Activated CD4-positive, alpha-beta T cell treated with anti-CD3 and anti-CD28 coated beads, Interleukin-2, amount 10 ng/mL, durations not matched to agents 24 days and 14 days (primary cell): ENCODE results near the gene RSAD1. TPM values are rescaled to one million over a fixed set of nuclear protein-coding genes. Genes with fewer than 3 reads are reported as not detected.
"Not testable (repeated sequence)": the region's sequence is repeated elsewhere in the genome, so short reads cannot be mapped to it uniquely, and the experiment has no call there.

Source experiments
- DNase-seq: peaks from one replicate; pipeline ENCODE4 v3.0.0; 2022
- H3K27ac Mint-ChIP-seq: one replicate; pipeline ENCODE4 v1.8.0; 2022; ENCODE audit warnings: mild to moderate bottlenecking, mixed read lengths
- H3K27me3 Mint-ChIP-seq: one replicate; pipeline ENCODE4 v1.8.0; 2022; ENCODE audit warnings: mixed read lengths
- H3K36me3 Mint-ChIP-seq: one replicate; pipeline ENCODE4 v1.8.0; 2022; ENCODE audit warnings: low read depth, mild to moderate bottlenecking, mixed read lengths
- H3K4me1 Mint-ChIP-seq: one replicate; pipeline ENCODE4 v1.8.0; 2021; ENCODE audit warnings: mixed read lengths
- H3K4me3 Mint-ChIP-seq: one replicate; pipeline ENCODE4 v1.8.0; 2022; ENCODE audit warnings: mild to moderate bottlenecking, moderate library complexity, mixed read lengths
- H3K9me3 Mint-ChIP-seq: one replicate; pipeline ENCODE4 v1.8.0; 2021; ENCODE audit warnings: mixed read lengths
- intact Hi-C: fragments of 100-400 bp; cut with micrococcal nuclease; formaldehyde crosslinking; loops from one replicate; pipeline ENCODE4 v1.15.1; 2023
- total RNA-seq: library from RNA; stranded (reverse); gene quantifications from 2 replicates; pipeline ENCODE4 v1.2.3, GENCODE V29; 2022

Gene RSAD1
- total RNA-seq, 1 donor from 2014 or later = 53.6 TPM

GRCh38 chr17:50472761-50473161, 5.9 kb upstream of the RSAD1 start:
- DNase-seq, H3K4me1 Mint-ChIP-seq, H3K9me3 Mint-ChIP-seq, H3K27ac Mint-ChIP-seq, H3K4me3 Mint-ChIP-seq, intact Hi-C loops, H3K36me3 Mint-ChIP-seq: not testable (repeated sequence)
- peaks cover 22% of the 10 kb centered on the region for H3K27me3 Mint-ChIP-seq

GRCh38 chr17:50473901-50474300, 4.8 kb upstream of the RSAD1 start:
- intact Hi-C loops = no loop called here
- Mint-ChIP-seq H3K36me3 (peaks cover 2% of the 10 kb centered on the region), H3K27me3 (peaks cover 15% of the 10 kb centered on the region), H3K4me1 (peaks cover 7% of the 10 kb centered on the region), H3K27ac (no peak overlapping the region), H3K9me3 (no peaks in the 10 kb centered on the region), H3K4me3 (no peak overlapping the region)
- DNase-seq = no peak

DNA sequence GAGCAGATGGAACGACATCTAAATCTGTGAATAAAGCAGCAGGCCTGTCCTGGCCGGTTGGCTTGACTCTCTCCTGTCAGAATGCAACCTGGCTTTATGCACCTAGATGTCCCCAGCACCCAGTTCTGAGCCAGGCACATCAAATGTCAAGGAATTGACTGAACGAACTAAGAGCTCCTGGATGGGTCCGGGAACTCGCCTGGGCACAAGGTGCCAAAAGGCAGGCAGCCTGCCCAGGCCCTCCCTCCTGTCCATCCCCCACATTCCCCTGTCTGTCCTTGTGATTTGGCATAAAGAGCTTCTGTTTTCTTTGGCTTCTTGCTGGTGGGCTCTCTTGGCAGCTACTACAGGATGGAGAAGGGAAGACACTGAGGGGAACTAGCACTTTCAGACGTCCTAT, 4.1 kb upstream of the RSAD1 start:
- Mint-ChIP-seq H3K36me3 (peaks cover 3% of the 10 kb centered on the region), H3K27ac (no peak overlapping the region), H3K9me3 (no peaks in the 10 kb centered on the region), H3K4me3 (no peak overlapping the region), H3K4me1 (peaks cover 8% of the 10 kb centered on the region), H3K27me3 (peaks cover 13% of the 10 kb centered on the region)
- intact Hi-C loops = no loop called here
- DNase-seq = no peak

GRCh38 chr17:50475362-50475761, 3.3 kb upstream of the RSAD1 start:
- intact Hi-C loops = loop anchor here (5.0 kb wide), 1 partner anchor 232 kb away; the partner anchor contains the start of gene ANKRD40

GRCh38 chr17:50475775-50476544, 2.7 kb upstream of the RSAD1 start:
- H3K4me1 Mint-ChIP-seq = peaks cover 13% of the 10 kb centered on the region
- DNase-seq, H3K4me3 Mint-ChIP-seq, H3K9me3 Mint-ChIP-seq, H3K27ac Mint-ChIP-seq, H3K36me3 Mint-ChIP-seq, H3K27me3 Mint-ChIP-seq: not testable (repeated sequence)
- intact Hi-C loops = loop anchor here (5.0 kb wide), 1 partner anchor 231 kb away; the partner anchor contains the start of gene ANKRD40

More at GRCh38 chr17:50475362-50475761, 3.3 kb upstream of the RSAD1 start:
- H3K27ac Mint-ChIP-seq = no peak overlapping the region
- H3K9me3 Mint-ChIP-seq = no peaks in the 10 kb centered on the region
- peaks cover 14% of the 10 kb centered on the region for H3K4me1 Mint-ChIP-seq
- no peak for DNase-seq
- no peak overlapping the region for H3K4me3 Mint-ChIP-seq
- peaks cover 9% of the 10 kb centered on the region for H3K27me3 Mint-ChIP-seq
- peaks cover 4% of the 10 kb centered on the region for H3K36me3 Mint-ChIP-seq

- Mint-ChIP-seq H3K27ac (no peak overlapping the region), H3K27me3 (peaks cover 4% of the 10 kb centered on the region), H3K4me3 (no peak overlapping the region), H3K36me3 (peaks cover 4% of the 10 kb centered on the region), H3K9me3 (no peaks in the 10 kb centered on the region), H3K4me1 (peaks cover 13% of the 10 kb centered on the region)
- intact Hi-C loops = loop anchor here (5.0 kb wide), 1 partner anchor 231 kb away; the partner anchor contains the start of gene ANKRD40
- DNase-seq = no peak
Observed at GRCh38 chr17:50476545-50477315, 1.9 kb upstream of the RSAD1 start.

DNA sequence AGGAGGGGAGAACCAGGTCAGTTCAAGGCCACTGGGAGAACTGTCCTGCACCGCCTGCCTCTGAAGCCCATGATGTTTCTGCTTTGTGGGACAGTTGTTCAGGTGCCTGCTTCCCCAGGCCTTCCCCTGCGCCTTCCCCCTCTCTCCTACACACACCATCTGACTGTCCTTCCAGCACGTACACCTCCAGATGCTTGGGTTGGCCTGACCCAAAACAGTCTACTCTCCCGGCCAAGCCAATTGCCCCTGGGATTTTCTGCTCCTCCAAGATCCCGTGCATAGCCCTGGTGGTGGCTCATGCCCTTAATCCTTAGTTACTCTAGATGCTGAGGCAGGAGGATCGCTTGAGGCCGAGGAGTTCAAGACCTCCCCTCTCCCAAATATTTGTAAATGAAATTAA, 684 bp upstream of the RSAD1 start:
- intact Hi-C loops = loop anchor here (2.0 to 5.0 kb wide), 3 partner anchors 31 to 229 kb away; partner anchors contain the start of genes ANKRD40, MYCBPAP and SPATA20
- Mint-ChIP-seq H3K4me1 (peaks cover 13% of the 10 kb centered on the region), H3K27me3 (peaks cover 4% of the 10 kb centered on the region), H3K4me3 (peak overlapping the region; percentile 86), H3K9me3 (no peaks in the 10 kb centered on the region), H3K36me3 (peaks cover 11% of the 10 kb centered on the region), H3K27ac (peak overlapping the region; percentile 91)
- no peak for DNase-seq

GRCh38 chr17:50479522-50480141, 972 bp downstream of the RSAD1 start:
- H3K36me3 Mint-ChIP-seq = peaks cover 18% of the 10 kb centered on the region

GRCh38 chr17:50480142-50480764, 1.6 kb downstream of the RSAD1 start:
- H3K4me3 Mint-ChIP-seq = peak overlapping the region; percentile 81
- intact Hi-C loops = loop anchor here (5.0 kb wide), 1 partner anchor 217 kb away; no protein-coding TSS in a partner anchor

More at GRCh38 chr17:50479522-50480141, 972 bp downstream of the RSAD1 start:
- H3K4me3 Mint-ChIP-seq = peak overlapping the region; percentile 81
- intact Hi-C loops = loop anchor here (1.0 to 5.0 kb wide), 5 partner anchors 29 to 228 kb away; partner anchors contain the start of genes ANKRD40, MYCBPAP and SPATA20
- H3K9me3 Mint-ChIP-seq = no peaks in the 10 kb centered on the region
- peaks cover 13% of the 10 kb centered on the region for H3K4me1 Mint-ChIP-seq
- peaks cover 4% of the 10 kb centered on the region for H3K27me3 Mint-ChIP-seq
- peak overlapping the region; percentile 80 for H3K27ac Mint-ChIP-seq
- DNase-seq = peak; percentile 86

GRCh38 chr17:50480854-50481490, 2.3 kb downstream of the RSAD1 start:
- peaks cover 4% of the 10 kb centered on the region for H3K27me3 Mint-ChIP-seq

More at GRCh38 chr17:50480142-50480764, 1.6 kb downstream of the RSAD1 start:
- DNase-seq = no peak
- Mint-ChIP-seq H3K36me3 (peaks cover 23% of the 10 kb centered on the region), H3K9me3 (no peaks in the 10 kb centered on the region), H3K27ac (no peak overlapping the region), H3K4me1 (peaks cover 13% of the 10 kb centered on the region), H3K27me3 (peaks cover 4% of the 10 kb centered on the region)

GRCh38 chr17:50481648-50482047, 3.0 kb downstream of the RSAD1 start:
- Mint-ChIP-seq H3K36me3 (peaks cover 27% of the 10 kb centered on the region), H3K27ac (no peak overlapping the region), H3K9me3 (no peaks in the 10 kb centered on the region), H3K4me3 (no peak overlapping the region), H3K27me3 (no peaks in the 10 kb centered on the region), H3K4me1 (peaks cover 13% of the 10 kb centered on the region)
- intact Hi-C loops = loop anchor here (2.0 to 5.0 kb wide), 2 partner anchors 149 to 216 kb away; no protein-coding TSS in a partner anchor
- no peak for DNase-seq

More at GRCh38 chr17:50480854-50481490, 2.3 kb downstream of the RSAD1 start:
- Mint-ChIP-seq H3K27ac (no peak overlapping the region), H3K4me3 (no peak overlapping the region), H3K36me3 (peaks cover 27% of the 10 kb centered on the region), H3K9me3 (no peaks in the 10 kb centered on the region), H3K4me1 (peaks cover 13% of the 10 kb centered on the region)
- DNase-seq = no peak
- intact Hi-C loops = loop anchor here (5.0 kb wide), 1 partner anchor 216 kb away; no protein-coding TSS in a partner anchor

DNA sequence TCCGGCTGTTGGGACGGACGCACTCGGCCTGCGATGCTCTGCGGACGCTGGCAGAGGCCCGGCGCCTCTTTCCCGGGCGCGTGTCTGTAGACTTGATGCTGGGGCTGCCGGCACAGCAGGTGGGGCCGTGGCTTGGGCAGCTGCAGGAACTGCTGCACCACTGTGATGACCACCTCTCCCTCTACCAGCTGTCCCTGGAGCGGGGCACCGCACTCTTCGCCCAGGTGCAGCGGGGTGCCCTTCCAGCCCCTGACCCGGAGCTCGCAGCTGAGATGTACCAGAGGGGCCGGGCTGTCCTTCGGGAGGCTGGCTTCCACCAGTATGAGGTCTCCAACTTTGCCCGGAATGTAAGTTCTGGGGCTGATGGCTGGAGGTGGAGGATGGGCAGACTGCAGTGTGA, 3.5 kb downstream of the RSAD1 start:
- Mint-ChIP-seq H3K27ac (no peak overlapping the region), H3K4me1 (peaks cover 13% of the 10 kb centered on the region), H3K4me3 (no peak overlapping the region), H3K36me3 (peaks cover 27% of the 10 kb centered on the region), H3K27me3 (no peaks in the 10 kb centered on the region), H3K9me3 (no peaks in the 10 kb centered on the region)
- no peak for DNase-seq
- intact Hi-C loops = loop anchor here (2.0 to 5.0 kb wide), 2 partner anchors 149 to 215 kb away; no protein-coding TSS in a partner anchor
